ENCODE results near the gene SLC12A5.
A peak's percentile ranks its signal among the peaks of the same experiment; 100 is the strongest.

The SLC12A5 gene

DNA sequence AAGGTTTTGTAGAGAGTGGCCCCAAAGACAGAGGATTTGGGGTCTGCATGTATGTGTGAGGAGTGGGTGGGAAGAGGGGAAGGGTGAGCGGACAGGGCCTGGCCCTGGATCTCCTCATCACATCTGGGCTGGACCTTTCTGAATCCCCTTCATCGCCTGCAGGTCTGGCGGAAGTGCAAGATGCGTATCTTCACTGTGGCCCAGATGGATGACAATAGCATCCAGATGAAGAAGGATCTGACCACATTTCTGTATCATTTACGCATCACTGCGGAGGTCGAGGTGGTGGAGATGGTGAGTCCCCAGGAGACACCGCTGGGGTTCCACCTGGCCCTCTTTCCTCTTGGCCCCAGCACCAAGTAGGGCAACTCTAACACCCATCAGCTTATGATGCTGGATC is 24.4 kb downstream of the SLC12A5 start:
- ChIA-PET CTCF (no interaction called here), POLR2A (no interaction called here)
- TF ChIP-seq CTCF (IDR thresholded peaks at IDR 0.05; ENCODE audit: control extremely low read depth, extremely low read depth, low read depth, missing control alignments) = no peak
- no peak for DNase-seq (ENCODE audit: extremely low spot score)

DNA sequence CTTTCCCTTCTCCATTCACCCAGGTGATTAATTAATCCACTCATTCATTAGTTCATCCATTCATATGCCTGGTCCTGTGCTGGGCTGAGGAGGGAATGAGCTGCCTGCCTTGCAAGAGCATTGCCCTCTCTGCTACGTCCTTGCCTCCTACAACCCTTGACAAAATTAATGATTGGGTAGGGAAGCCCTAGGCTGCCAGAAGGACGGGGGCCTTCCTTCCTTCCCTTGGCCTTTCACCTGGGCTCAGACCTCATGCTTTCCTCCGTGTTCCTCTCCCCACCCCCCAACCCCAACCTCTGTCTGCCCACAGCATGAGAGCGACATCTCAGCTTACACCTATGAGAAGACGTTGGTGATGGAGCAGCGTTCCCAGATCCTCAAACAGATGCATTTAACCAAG is 25.6 kb downstream of the SLC12A5 start:
- no peak for DNase-seq (ENCODE audit: extremely low spot score)
- POLR2A ChIA-PET = no interaction called here
- no peak for TF ChIP-seq CTCF (IDR thresholded peaks at IDR 0.05; ENCODE audit: control extremely low read depth, extremely low read depth, low read depth, missing control alignments)
- CTCF ChIA-PET = no interaction called here

DNA sequence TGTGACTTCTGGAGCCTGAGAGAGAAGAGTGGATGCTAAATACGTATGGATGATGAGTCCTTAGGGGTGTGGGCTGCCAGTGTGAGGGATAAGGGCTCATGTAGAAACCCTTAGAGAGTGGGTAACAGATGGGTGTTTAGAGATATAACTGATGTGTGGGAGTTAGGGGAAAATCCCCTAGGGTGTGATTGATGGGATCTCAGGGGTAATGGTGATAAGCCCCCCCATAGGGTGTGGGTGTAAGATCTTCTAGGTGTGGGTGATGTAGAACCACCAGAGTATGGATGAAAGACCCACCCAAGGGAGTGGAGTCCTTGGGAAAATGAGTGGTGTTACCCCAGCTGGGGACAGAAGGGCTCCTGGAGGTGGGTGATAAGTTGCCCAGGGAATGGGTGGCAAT is 26.3 kb downstream of the SLC12A5 start:
- no peak for TF ChIP-seq CTCF (IDR thresholded peaks at IDR 0.05; ENCODE audit: control extremely low read depth, extremely low read depth, low read depth, missing control alignments)
- DNase-seq (ENCODE audit: extremely low spot score) = no peak
- ChIA-PET POLR2A (no interaction called here), CTCF (no interaction called here)

GRCh38 chr20:46056027-46056833 is 27.2 kb downstream of the SLC12A5 start:
- CTCF ChIA-PET = interaction anchor here (1.0 to 1.1 kb wide), 2 partner anchors 9 to 33 kb away, joined by 3 read pairs; no protein-coding TSS in a partner anchor
- POLR2A ChIA-PET = no interaction called here
- no peak for TF ChIP-seq CTCF (IDR thresholded peaks at IDR 0.05; ENCODE audit: control extremely low read depth, extremely low read depth, low read depth, missing control alignments)
- DNase-seq (ENCODE audit: extremely low spot score) = no peak

DNA sequence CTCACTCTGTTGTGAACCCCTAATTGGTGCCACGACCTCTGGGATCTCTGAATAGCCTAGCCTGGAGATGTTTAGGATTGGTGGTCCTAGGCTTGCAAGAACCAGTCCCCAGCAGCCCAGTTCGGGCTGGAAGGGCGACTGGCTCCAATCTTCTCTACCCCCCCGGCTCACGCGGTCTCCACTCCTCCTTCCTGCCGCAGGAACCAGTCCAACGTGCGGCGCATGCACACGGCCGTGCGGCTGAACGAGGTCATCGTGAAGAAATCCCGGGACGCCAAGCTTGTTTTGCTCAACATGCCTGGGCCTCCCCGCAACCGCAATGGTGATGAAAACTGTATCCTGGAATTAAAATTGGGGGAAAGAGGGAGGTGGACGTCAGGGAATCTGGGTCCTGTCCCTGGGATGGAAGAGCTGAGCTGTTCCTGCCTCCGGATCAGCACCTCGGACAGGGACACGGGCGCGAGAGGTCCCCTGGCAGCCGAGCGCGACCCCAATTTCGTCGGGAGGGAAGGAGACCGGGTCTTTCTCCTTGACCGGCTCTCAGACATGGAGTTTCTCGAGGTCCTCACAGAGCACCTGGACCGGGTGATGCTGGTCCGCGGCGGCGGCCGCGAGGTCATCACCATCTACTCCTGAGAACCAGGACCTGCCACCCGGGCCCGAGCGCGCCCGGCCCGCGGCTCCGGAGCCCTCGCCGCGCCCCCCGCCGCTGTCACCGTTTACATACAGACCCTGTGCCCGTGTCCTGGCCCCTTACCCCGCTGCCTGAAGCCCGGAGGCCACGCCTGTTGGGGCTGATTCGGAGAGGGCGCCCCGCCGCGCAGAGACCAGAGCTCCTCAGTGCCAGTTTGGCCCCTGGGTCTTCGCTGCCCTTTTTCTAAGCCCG is 28.2 kb downstream of the SLC12A5 start:
- no peak for TF ChIP-seq CTCF (IDR thresholded peaks at IDR 0.05; ENCODE audit: control extremely low read depth, extremely low read depth, low read depth, missing control alignments)
- POLR2A ChIA-PET = no interaction called here
- CTCF ChIA-PET = interaction anchor here (1.1 kb wide), 1 partner anchor 9 kb away, joined by 3 read pairs; no protein-coding TSS in a partner anchor
- DNase-seq (ENCODE audit: extremely low spot score) = peak; percentile 44

DNA sequence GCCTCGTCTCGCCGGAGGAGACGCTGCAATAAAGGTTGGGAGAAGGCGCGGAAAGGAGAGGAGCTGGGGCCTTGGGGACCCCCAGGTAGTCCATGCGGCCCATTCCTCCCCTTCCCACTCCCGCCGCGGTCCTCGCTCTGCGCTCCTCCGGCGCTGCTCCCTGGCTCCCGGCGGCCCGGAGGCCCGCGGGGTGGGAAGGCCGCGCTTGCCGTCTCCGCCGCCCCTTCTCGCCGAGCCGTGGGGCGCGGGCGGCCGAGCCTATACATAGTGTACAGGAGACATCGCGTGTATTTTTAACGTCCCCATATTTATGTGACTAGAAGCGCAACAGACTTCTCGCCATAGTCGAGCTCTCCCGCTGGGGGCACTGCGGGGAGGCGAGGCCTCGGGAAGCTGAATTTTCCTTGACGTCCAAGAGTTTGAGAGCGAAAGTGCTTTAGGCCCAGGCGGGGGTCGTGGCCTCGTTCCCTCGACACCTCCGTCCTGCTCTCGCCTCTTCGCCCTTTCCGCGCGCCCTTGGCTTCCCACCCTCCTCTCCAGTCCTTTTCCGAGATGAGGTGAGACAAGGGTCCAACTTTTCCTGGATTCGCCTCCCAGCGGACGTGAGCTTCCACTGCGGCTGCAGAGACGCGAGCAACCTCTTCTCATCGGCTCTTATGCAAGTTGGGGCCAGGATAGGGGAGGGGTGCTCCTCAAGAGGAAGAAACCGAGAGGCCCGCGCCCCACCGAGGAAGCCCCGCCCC is 29.0 kb downstream of the SLC12A5 start:
- TF ChIP-seq CTCF (IDR thresholded peaks at IDR 0.05; ENCODE audit: control extremely low read depth, extremely low read depth, low read depth, missing control alignments) = no peak
- ChIA-PET POLR2A (no interaction called here), CTCF (interaction anchor here (1.1 to 1.8 kb wide), 5 partner anchors 9 to 45 kb away, joined by 3 to 4 read pairs (median 3); no protein-coding TSS in a partner anchor)
- DNase-seq (ENCODE audit: extremely low spot score) = no peak
